HEK293 (cell line): ENCODE results near the gene DRAP1.

Experiments used
- CTCF ChIA-PET: fragments of 350-600 bp; formaldehyde crosslinking; extraction: SDS; loops from one replicate; lab custom pipeline; 2021; ENCODE audit warnings: antibody characterized with exemption; lab: Yijun Ruan, JAX
- POLR2A ChIA-PET: fragments of 300-600 bp; formaldehyde crosslinking; extraction: SDS; loops from one replicate; lab custom pipeline; 2020; ENCODE audit warnings: antibody characterized with exemption, inconsistent platforms; lab: Yijun Ruan, JAX
- H3K27ac ChIP-seq: fragments of 200-500 bp; sonication (Bioruptor generic); 2 replicates; pipeline ENCODE4 v1.5.1; 2014; ENCODE audit warnings: low read depth, low read length, control low read depth, inconsistent platforms; ENCODE audit errors: extremely low read depth
- H3K36me3 ChIP-seq, 2 experiments: fragments of 200-500 bp in 1 of 2; sonication (Bioruptor generic) in 1 of 2; 1 replicate in 1 of 2; 2 replicates in 1 of 2; pipeline ENCODE4 v1.5.1; 2014 to 2017; ENCODE audit warnings: inconsistent platforms in 2 of 2, low read length in 2 of 2; ENCODE audit not compliant: control insufficient read depth in 2 of 2, insufficient read depth in 1 of 2
- H3K4me1 ChIP-seq: fragments of 200-500 bp; sonication (Bioruptor generic); 2 replicates; pipeline ENCODE4 v1.5.1; 2014; ENCODE audit warnings: mild to moderate bottlenecking, low read length, inconsistent platforms; ENCODE audit not compliant: control insufficient read depth, insufficient read depth
- H3K4me3 ChIP-seq: 2 replicates; pipeline ENCODE4 v1.5.1; 2011; ENCODE audit warnings: low read depth, mild to moderate bottlenecking, control low read depth, low read length, moderate library complexity
- H3K9me3 ChIP-seq: fragments of 200-500 bp; sonication (Bioruptor generic); 2 replicates; pipeline ENCODE4 v1.5.1; 2014; ENCODE audit warnings: low read depth, low read length, inconsistent platforms; ENCODE audit not compliant: control insufficient read depth, insufficient read depth
- ZIC2 ChIP-seq: fragments of 450-650 bp; formaldehyde crosslinking; IDR thresholded peaks from 2 replicates; pipeline ENCODE4 v1.5.1; 2016; ENCODE audit warnings: missing biosample characterization, missing genetic modification characterization
- ZNF501 ChIP-seq: fragments of 450-650 bp; formaldehyde crosslinking; IDR thresholded peaks from 2 replicates; pipeline ENCODE4 v1.5.1; 2016; ENCODE audit warnings: missing biosample characterization, missing genetic modification characterization
- ZNF549 ChIP-seq: fragments of 450-650 bp; IDR thresholded peaks from 2 replicates; pipeline ENCODE4 v1.5.1; 2018; ENCODE audit warnings: missing biosample characterization, missing genetic modification characterization, mild to moderate bottlenecking, inconsistent platforms, moderate library complexity
- ZNF692 ChIP-seq: fragments of 450-650 bp; formaldehyde crosslinking; IDR thresholded peaks from 2 replicates; pipeline ENCODE4 v1.5.1; 2016; ENCODE audit warnings: missing biosample characterization, missing genetic modification characterization
- TF ChIP-seq, protein P1 (sequence below): fragments of 450-650 bp; formaldehyde crosslinking; IDR thresholded peaks from 2 replicates; pipeline ENCODE4 v1.5.1; 2016; ENCODE audit warnings: missing biosample characterization, missing genetic modification characterization, borderline replicate concordance
- TF ChIP-seq, protein P2 (sequence below): fragments of 450-650 bp; formaldehyde crosslinking; conservative IDR thresholded peaks from 2 replicates; pipeline ENCODE4 v1.5.1; 2016; ENCODE audit warnings: low read depth, missing biosample characterization, missing genetic modification characterization

DRAP1 gene

DNA sequence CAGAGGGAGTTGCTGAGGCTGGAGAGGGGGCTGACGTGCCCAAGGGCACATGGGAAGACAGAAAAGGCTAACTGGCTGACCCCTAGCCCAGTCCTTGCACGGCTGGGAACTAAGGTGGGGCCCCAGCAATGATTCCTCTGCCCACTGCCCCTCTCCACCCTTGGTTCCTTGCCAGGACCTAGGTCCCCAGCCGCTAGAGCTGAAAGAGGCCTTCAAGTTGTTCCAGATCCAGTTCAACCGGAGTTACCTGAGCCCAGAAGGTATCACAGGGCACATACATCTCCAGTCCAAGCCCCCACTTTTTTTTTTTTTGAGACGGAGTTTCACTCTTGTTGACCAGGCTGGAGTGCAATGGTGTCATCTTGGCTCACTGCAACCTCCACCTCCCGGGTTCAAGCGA, 39.2 kb upstream of the DRAP1 start:
- ChIA-PET POLR2A (interaction anchor here (0.9 to 1.7 kb wide), 4 partner anchors 8 to 19 kb away, joined by 4 to 7 read pairs (median 6); partner anchors contain the start of gene FIBP), CTCF (interaction anchor here (1.4 kb wide), 1 partner anchor 8 kb away, joined by 4 read pairs; the partner anchor contains the start of gene FIBP)
- TF ChIP-seq ZNF501 (tag by site-specific recombination) = no peak
- TF ChIP-seq, protein P1, sequence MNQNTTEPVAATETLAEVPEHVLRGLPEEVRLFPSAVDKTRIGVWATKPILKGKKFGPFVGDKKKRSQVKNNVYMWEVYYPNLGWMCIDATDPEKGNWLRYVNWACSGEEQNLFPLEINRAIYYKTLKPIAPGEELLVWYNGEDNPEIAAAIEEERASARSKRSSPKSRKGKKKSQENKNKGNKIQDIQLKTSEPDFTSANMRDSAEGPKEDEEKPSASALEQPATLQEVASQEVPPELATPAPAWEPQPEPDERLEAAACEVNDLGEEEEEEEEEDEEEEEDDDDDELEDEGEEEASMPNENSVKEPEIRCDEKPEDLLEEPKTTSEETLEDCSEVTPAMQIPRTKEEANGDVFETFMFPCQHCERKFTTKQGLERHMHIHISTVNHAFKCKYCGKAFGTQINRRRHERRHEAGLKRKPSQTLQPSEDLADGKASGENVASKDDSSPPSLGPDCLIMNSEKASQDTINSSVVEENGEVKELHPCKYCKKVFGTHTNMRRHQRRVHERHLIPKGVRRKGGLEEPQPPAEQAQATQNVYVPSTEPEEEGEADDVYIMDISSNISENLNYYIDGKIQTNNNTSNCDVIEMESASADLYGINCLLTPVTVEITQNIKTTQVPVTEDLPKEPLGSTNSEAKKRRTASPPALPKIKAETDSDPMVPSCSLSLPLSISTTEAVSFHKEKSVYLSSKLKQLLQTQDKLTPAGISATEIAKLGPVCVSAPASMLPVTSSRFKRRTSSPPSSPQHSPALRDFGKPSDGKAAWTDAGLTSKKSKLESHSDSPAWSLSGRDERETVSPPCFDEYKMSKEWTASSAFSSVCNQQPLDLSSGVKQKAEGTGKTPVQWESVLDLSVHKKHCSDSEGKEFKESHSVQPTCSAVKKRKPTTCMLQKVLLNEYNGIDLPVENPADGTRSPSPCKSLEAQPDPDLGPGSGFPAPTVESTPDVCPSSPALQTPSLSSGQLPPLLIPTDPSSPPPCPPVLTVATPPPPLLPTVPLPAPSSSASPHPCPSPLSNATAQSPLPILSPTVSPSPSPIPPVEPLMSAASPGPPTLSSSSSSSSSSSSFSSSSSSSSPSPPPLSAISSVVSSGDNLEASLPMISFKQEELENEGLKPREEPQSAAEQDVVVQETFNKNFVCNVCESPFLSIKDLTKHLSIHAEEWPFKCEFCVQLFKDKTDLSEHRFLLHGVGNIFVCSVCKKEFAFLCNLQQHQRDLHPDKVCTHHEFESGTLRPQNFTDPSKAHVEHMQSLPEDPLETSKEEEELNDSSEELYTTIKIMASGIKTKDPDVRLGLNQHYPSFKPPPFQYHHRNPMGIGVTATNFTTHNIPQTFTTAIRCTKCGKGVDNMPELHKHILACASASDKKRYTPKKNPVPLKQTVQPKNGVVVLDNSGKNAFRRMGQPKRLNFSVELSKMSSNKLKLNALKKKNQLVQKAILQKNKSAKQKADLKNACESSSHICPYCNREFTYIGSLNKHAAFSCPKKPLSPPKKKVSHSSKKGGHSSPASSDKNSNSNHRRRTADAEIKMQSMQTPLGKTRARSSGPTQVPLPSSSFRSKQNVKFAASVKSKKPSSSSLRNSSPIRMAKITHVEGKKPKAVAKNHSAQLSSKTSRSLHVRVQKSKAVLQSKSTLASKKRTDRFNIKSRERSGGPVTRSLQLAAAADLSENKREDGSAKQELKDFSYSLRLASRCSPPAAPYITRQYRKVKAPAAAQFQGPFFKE (tag by site-specific recombination) = no peak
- TF ChIP-seq, protein P2, sequence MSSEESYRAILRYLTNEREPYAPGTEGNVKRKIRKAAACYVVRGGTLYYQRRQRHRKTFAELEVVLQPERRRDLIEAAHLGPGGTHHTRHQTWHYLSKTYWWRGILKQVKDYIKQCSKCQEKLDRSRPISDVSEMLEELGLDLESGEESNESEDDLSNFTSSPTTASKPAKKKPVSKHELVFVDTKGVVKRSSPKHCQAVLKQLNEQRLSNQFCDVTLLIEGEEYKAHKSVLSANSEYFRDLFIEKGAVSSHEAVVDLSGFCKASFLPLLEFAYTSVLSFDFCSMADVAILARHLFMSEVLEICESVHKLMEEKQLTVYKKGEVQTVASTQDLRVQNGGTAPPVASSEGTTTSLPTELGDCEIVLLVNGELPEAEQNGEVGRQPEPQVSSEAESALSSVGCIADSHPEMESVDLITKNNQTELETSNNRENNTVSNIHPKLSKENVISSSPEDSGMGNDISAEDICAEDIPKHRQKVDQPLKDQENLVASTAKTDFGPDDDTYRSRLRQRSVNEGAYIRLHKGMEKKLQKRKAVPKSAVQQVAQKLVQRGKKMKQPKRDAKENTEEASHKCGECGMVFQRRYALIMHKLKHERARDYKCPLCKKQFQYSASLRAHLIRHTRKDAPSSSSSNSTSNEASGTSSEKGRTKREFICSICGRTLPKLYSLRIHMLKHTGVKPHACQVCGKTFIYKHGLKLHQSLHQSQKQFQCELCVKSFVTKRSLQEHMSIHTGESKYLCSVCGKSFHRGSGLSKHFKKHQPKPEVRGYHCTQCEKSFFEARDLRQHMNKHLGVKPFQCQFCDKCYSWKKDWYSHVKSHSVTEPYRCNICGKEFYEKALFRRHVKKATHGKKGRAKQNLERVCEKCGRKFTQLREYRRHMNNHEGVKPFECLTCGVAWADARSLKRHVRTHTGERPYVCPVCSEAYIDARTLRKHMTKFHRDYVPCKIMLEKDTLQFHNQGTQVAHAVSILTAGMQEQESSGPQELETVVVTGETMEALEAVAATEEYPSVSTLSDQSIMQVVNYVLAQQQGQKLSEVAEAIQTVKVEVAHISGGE (tag by site-specific recombination) = no peak
- no peak for TF ChIP-seq ZNF549 (tag by site-specific recombination)
- Histone ChIP-seq H3K9me3 (no peaks in the 10 kb centered on the region), H3K4me3 (no peak overlapping the region), H3K27ac (no peak overlapping the region), H3K36me3 (peaks cover 0 to 32% of the 10 kb centered on the region in 2 experiments; a peak in 1 of 3 replicates), H3K4me1 (no peaks in the 10 kb centered on the region)

DNA sequence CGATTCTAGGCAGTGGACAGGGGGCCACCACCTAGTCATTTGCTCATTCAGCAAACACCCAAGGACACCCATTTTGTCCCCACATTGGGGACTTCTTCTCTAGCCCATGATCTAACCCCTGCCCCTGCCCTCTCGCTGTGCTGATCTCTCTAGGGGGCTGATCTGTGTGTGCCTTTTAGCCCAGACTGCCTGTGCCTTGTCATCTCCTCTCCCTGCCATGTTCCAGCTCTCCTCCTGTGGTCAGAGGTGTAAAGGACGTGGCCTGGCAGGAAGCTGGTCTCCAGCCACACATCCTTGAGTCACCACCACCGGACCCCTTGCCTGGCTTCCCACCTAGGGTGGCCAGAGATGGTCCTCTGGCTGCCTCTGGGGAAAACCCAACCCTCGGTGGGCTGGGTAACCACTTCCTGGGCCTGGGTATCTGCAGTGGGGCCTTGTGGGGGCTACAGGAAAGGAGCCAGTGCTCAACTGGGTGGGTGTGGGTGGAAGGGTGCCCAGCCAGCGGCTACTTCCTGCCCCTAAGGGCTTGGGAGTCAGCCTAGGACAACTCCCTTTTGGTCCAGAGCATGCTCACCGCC, 38.3 kb upstream of the DRAP1 start:
- Histone ChIP-seq H3K4me1 (no peaks in the 10 kb centered on the region), H3K4me3 (no peak overlapping the region), H3K9me3 (no peaks in the 10 kb centered on the region), H3K36me3 (peaks cover 0 to 41% of the 10 kb centered on the region in 2 experiments; a peak in 1 of 3 replicates), H3K27ac (no peak overlapping the region)
- ChIA-PET POLR2A (interaction anchor here (0.9 to 2.1 kb wide), 5 partner anchors 9 to 23 kb away, joined by 3 to 6 read pairs (median 4); partner anchors contain the start of genes CFL1 and MUS81), CTCF (interaction anchor here (0.6 to 0.7 kb wide), 2 partner anchors 21 to 165 kb away, joined by 3 read pairs; partner anchors contain the start of gene MUS81)
- TF ChIP-seq ZNF692 (no peak), ZIC2 (tag by site-specific recombination) (peak; percentile 18; the same call in 1 of the 2 replicates)
